A673 (cell line): ENCODE data around the gene CDKN1A. TPM values are rescaled to one million over a fixed set of nuclear protein-coding genes. Genes with fewer than 3 reads are reported as not detected.

Experiments used
- BruUV-seq: library from RNA; stranded (reverse); fragments of 400-500 nt; replicated peaks from 2 replicates; lab custom pipeline; 2021; lab: Mats Ljungman, UMichigan
- CTCF ChIA-PET: fragments of 300-600 bp; sonication (Branson Sonifier 250); formaldehyde crosslinking; loops from one replicate; lab custom pipeline; 2022; ENCODE audit warnings: antibody characterized with exemption; lab: Charles Lee
- POLR2A ChIA-PET: fragments of 300-600 bp; sonication (Branson Sonifier 250); formaldehyde crosslinking; loops from one replicate; lab custom pipeline; 2022; ENCODE audit warnings: antibody characterized with exemption; ENCODE audit not compliant: low non-redundant PET; lab: Charles Lee
- DNase-seq: peaks from one replicate; pipeline ENCODE4 v3.0.0-alpha.2; 2015; ENCODE audit warnings: low spot score
- H3K27ac ChIP-seq: fragments of 200-600 bp; sonication (generic); 2 replicates; pipeline ENCODE4 v1.5.1; 2016; ENCODE audit warnings: mixed run types, low read depth, mild to moderate bottlenecking, mixed read lengths, antibody characterized with exemption, low read length; ENCODE audit not compliant: poor library complexity, severe bottlenecking
- H3K27me3 ChIP-seq: fragments of 200-600 bp; sonication (generic); replicated peaks from 2 replicates; pipeline ENCODE4 v1.6.1; 2017; ENCODE audit warnings: mixed run types, low read depth, mild to moderate bottlenecking, mixed read lengths, antibody characterized with exemption, low read length; ENCODE audit not compliant: insufficient read depth, poor library complexity
- H3K36me3 ChIP-seq: fragments of 200-600 bp; sonication (generic); 2 replicates; pipeline ENCODE4 v1.6.1; 2016; ENCODE audit warnings: mixed run types, mild to moderate bottlenecking, mixed read lengths, antibody characterized with exemption, low read length; ENCODE audit not compliant: insufficient read depth, poor library complexity, severe bottlenecking
- H3K4me1 ChIP-seq: fragments of 200-600 bp; sonication (generic); 2 replicates; pipeline ENCODE4 v1.6.1; 2017; ENCODE audit warnings: mixed run types, mild to moderate bottlenecking, mixed read lengths, antibody characterized with exemption, low read length; ENCODE audit not compliant: insufficient read depth, poor library complexity, severe bottlenecking
- H3K4me3 ChIP-seq: fragments of 200-600 bp; sonication (generic); 2 replicates; pipeline ENCODE4 v1.5.1; 2016; ENCODE audit warnings: low read depth, mixed run types, mild to moderate bottlenecking, mixed read lengths, low read length; ENCODE audit not compliant: poor library complexity, severe bottlenecking
- H3K9me3 ChIP-seq: fragments of 200-600 bp; sonication (generic); 2 replicates; pipeline ENCODE4 v1.6.1; 2016; ENCODE audit warnings: mixed run types, low read depth, mild to moderate bottlenecking, mixed read lengths, antibody characterized with exemption, low read length; ENCODE audit not compliant: poor library complexity, severe bottlenecking
- CTCF ChIP-seq: fragments of 300-800, 200-600 bp; sonication (generic); conservative IDR thresholded peaks from 2 replicates; pipeline ENCODE4 v1.5.1; 2017; ENCODE audit warnings: low read depth, mild to moderate bottlenecking, antibody characterized with exemption, low read length, moderate library complexity, mixed read lengths
- EZH2 ChIP-seq: fragments of 200-600 bp; sonication (generic); IDR thresholded peaks from 2 replicates; pipeline ENCODE4 v1.6.1; 2017; ENCODE audit warnings: borderline replicate concordance, low read depth, mild to moderate bottlenecking, mixed read lengths, antibody characterized with exemption, low read length; ENCODE audit not compliant: poor library complexity, severe bottlenecking
- intact Hi-C: fragments of 100-400 bp; cut with micrococcal nuclease; formaldehyde crosslinking; loops from one replicate; pipeline ENCODE4 v1.10.0; 2022; ENCODE audit not compliant: unreplicated experiment
- total RNA-seq: library from RNA; stranded (reverse); gene quantifications from 2 replicates; pipeline ENCODE4 v1.2.3, GENCODE V29; 2021

The CDKN1A gene
- total RNA-seq, 1 experiment from 2014 or later: 33.6 TPM

DNA sequence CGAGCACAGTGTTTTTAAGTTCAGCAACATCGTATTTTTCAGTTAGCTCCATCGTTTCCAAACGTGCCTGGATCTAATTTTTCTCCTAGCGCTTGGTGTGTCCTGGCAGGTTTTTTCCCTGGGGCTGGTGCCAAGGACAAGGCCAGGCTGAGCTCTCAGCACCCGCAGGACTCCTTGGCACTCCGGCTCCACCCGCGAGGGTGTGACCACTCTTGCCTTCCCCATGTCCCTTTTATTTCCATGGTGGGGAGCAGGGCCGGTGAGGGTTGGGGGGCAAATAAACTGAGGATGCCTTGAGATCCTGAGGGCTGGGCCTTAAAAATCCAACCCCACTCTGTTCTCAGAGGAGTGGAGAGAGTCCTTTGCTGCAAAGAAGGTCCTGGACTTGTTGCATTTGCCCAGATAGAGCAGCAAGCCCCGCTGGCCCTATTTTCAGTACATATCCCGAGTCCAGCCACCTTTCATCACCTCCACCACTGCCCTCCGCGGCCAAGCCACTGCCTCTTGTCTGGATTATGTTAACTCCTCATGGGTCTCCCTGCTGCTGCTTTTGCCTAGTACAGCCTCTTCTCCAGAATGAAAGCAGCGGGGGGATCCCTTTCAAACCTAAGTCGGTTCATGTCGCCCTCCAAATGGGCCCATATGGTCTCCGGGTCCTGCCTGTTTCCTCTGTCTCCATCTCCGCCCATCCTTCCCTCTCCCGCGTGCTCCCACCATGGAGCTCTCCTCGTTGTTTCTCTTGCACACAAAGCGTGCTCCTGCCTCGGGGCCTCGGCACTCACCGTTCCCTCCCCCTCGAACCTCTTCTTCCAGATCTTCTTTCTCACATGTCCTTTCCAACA lies 14.6 kb downstream of the CDKN1A start:
- ChIA-PET POLR2A (interaction anchor here (0.5 kb wide), 1 partner anchor 8 kb away, joined by 4 read pairs; no protein-coding TSS in a partner anchor), CTCF (no interaction called here)
- Histone ChIP-seq H3K4me3 (no peak overlapping the region), H3K27me3 (no peaks in the 10 kb centered on the region), H3K27ac (no peak overlapping the region), H3K36me3 (no peaks in the 10 kb centered on the region), H3K4me1 (no peaks in the 10 kb centered on the region), H3K9me3 (no peaks in the 10 kb centered on the region)
- TF ChIP-seq CTCF: no peak
- DNase-seq: no peak
- BruUV-seq: no TSS peak
- intact Hi-C loops: no loop called here

- H3K36me3 ChIP-seq: no peaks in the 10 kb centered on the region
- H3K27me3 ChIP-seq: no peaks in the 10 kb centered on the region
- BruUV-seq: no TSS peak
- ChIA-PET POLR2A (no interaction called here), CTCF (no interaction called here)
- H3K4me3 ChIP-seq: no peak overlapping the region
- H3K4me1 ChIP-seq: no peaks in the 10 kb centered on the region
- no peak overlapping the region for H3K27ac ChIP-seq
- TF ChIP-seq CTCF: no peak
- TF ChIP-seq EZH2: no peak
- no peaks in the 10 kb centered on the region for H3K9me3 ChIP-seq
- intact Hi-C loops: no loop called here
- no peak for DNase-seq
Observed at GRCh38 chr6:36694616-36695015, 16.1 kb downstream of the CDKN1A start.

DNA sequence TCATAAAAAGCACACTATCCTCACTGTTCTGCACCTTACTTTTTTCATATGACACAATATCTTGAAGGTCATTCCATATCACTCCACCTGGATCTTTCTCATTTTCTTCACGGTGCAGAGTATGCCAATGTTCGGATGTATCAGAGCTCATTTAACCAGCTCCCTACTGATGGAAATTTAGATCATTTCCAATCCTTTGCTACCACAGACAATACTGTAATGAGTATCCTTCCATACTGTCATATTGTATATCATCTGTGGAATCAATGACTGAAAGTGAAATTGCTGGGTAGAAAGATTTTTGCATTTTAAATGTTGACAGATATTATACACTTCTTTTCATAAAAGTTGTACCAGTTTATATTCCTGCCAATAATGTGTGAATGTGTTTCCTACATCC lies 16.9 kb downstream of the CDKN1A start:
- no peak overlapping the region for H3K27ac ChIP-seq
- H3K4me1 ChIP-seq: no peaks in the 10 kb centered on the region
- no peaks in the 10 kb centered on the region for H3K9me3 ChIP-seq
- intact Hi-C loops: no loop called here
- ChIA-PET POLR2A (no interaction called here), CTCF (no interaction called here)
- BruUV-seq: no TSS peak
- H3K4me3 ChIP-seq: no peak overlapping the region
- no peak for DNase-seq
- H3K27me3 ChIP-seq: no peaks in the 10 kb centered on the region
- no peaks in the 10 kb centered on the region for H3K36me3 ChIP-seq
- TF ChIP-seq EZH2 (no peak), CTCF (no peak)
